GM23338 (cell line): Measurements from ENCODE around the gene FMO2. TPM values are rescaled to one million over a fixed set of nuclear protein-coding genes. Genes with fewer than 3 reads are reported as not detected.
A peak's percentile ranks its signal among the peaks of the same experiment; 100 is the strongest.

Experiments used
- ATAC-seq: fragments of 200-7000 bp; cut with Tn5 transposase; 3 replicates; pipeline ENCODE4 v1.9.1; 2020
- DNase-seq: peaks from one replicate; pipeline ENCODE4 v3.0.0-alpha.2; 2015; ENCODE audit warnings: low spot score
- H2AFZ ChIP-seq: fragments of 200-600 bp; sonication (generic); 2 replicates; pipeline ENCODE4 v1.8.0; 2016; ENCODE audit warnings: antibody characterized with exemption, mild to moderate bottlenecking, moderate library complexity
- H3F3A ChIP-seq: fragments of 200-600 bp; sonication (generic); replicated peaks from 2 replicates; pipeline ENCODE4 v1.8.0; 2017; ENCODE audit warnings: antibody characterized with exemption, mixed run types, low read depth
- H3K27ac ChIP-seq: fragments of 200-600 bp; sonication (generic); 2 replicates; pipeline ENCODE4 v1.6.1; 2016; ENCODE audit warnings: low read depth
- H3K27me3 ChIP-seq: fragments of 200-600 bp; sonication (generic); 2 replicates; pipeline ENCODE4 v1.8.0; 2016; ENCODE audit warnings: mild to moderate bottlenecking, mixed run types, moderate library complexity; ENCODE audit not compliant: insufficient read depth
- H3K36me3 ChIP-seq: fragments of 200-600 bp; sonication (generic); 2 replicates; pipeline ENCODE4 v1.8.0; 2016; ENCODE audit warnings: mild to moderate bottlenecking; ENCODE audit not compliant: insufficient read depth
- H3K4me1 ChIP-seq: fragments of 200-600 bp; sonication (generic); 2 replicates; pipeline ENCODE4 v1.8.0; 2016; ENCODE audit warnings: mild to moderate bottlenecking, moderate library complexity; ENCODE audit not compliant: insufficient read depth
- H3K4me2 ChIP-seq: fragments of 200-600 bp; sonication (generic); 2 replicates; pipeline ENCODE4 v1.7.1; 2017; ENCODE audit warnings: mixed run types
- H3K4me3 ChIP-seq: fragments of 200-600 bp; sonication (generic); 2 replicates; pipeline ENCODE4 v1.6.1; 2016; ENCODE audit warnings: mixed run types
- H3K79me2 ChIP-seq: fragments of 200-600 bp; sonication (generic); replicated peaks from 2 replicates; pipeline ENCODE4 v1.8.0; 2017; ENCODE audit warnings: mild to moderate bottlenecking; ENCODE audit not compliant: insufficient read depth
- H3K9me2 ChIP-seq: fragments of 200-600 bp; sonication (generic); 2 replicates; pipeline ENCODE4 v1.8.0; 2017; ENCODE audit not compliant: insufficient read depth
- H4K20me1 ChIP-seq: fragments of 200-600 bp; sonication (generic); replicated peaks from 2 replicates; pipeline ENCODE4 v1.8.0; 2017; ENCODE audit warnings: mild to moderate bottlenecking; ENCODE audit not compliant: insufficient read depth
- H3K27ac Mint-ChIP-seq: 2 replicates; pipeline ENCODE4 v1.8.0; 2020; ENCODE audit warnings: inconsistent platforms, mild to moderate bottlenecking, moderate library complexity, mixed read lengths
- H3K27me3 Mint-ChIP-seq: 3 replicates; pipeline ENCODE4 v1.8.0; 2022; ENCODE audit warnings: low read depth, mild to moderate bottlenecking, moderate library complexity, mixed read lengths, inconsistent platforms; ENCODE audit not compliant: insufficient read depth, poor library complexity
- H3K36me3 Mint-ChIP-seq: 3 replicates; pipeline ENCODE4 v1.8.0; 2021; ENCODE audit warnings: low read depth, mild to moderate bottlenecking, inconsistent platforms, moderate library complexity, mixed read lengths
- H3K4me1 Mint-ChIP-seq: 3 replicates; pipeline ENCODE4 v1.8.0; 2020; ENCODE audit warnings: mild to moderate bottlenecking, inconsistent platforms, mixed read lengths
- H3K4me3 Mint-ChIP-seq: 3 replicates; pipeline ENCODE4 v1.8.0; 2021; ENCODE audit warnings: moderate library complexity, mild to moderate bottlenecking, inconsistent platforms, mixed read lengths
- H3K9me3 Mint-ChIP-seq: 3 replicates; pipeline ENCODE4 v1.8.0; 2020; ENCODE audit warnings: moderate library complexity, mild to moderate bottlenecking, inconsistent platforms, mixed read lengths
- CREB1 ChIP-seq: fragments of 250-450 bp; sonication (Bioruptor Pico); IDR thresholded peaks from 2 replicates; pipeline ENCODE4 v1.5.0; 2020; ENCODE audit warnings: low read depth, mild to moderate bottlenecking, moderate library complexity
- CTCF ChIP-seq, 2 experiments: fragments of 200-600 bp in 1 of 2; sonication (generic) in 1 of 2; conservative IDR thresholded peaks; 2 replicates each; pipeline versions ENCODE4 v1.5.1 to v1.6.1; 2016 to 2017; ENCODE audit warnings: antibody characterized with exemption in 2 of 2, low read depth in 2 of 2, mild to moderate bottlenecking in 2 of 2, moderate library complexity in 1 of 2
- EZH2 ChIP-seq: fragments of 200-600 bp; sonication (generic); IDR thresholded peaks from one replicate; pipeline ENCODE4 v1.8.0; 2017; ENCODE audit warnings: antibody characterized with exemption, mild to moderate bottlenecking, low read depth; ENCODE audit not compliant: unreplicated experiment
- EZH2phosphoT487 ChIP-seq: fragments of 200-600 bp; sonication (generic); IDR thresholded peaks from one replicate; pipeline ENCODE4 v1.8.1; 2018; ENCODE audit warnings: antibody characterized with exemption; ENCODE audit not compliant: unreplicated experiment
- NANOG ChIP-seq: IDR thresholded peaks from 2 replicates; pipeline ENCODE4 v1.6.1; 2016; ENCODE audit warnings: antibody characterized with exemption, borderline replicate concordance
- POLR2AphosphoS5 ChIP-seq: IDR thresholded peaks from 2 replicates; pipeline ENCODE4 v1.6.1; 2016; ENCODE audit warnings: antibody characterized with exemption, low read depth
- STAT1 ChIP-seq: IDR thresholded peaks from one replicate; pipeline ENCODE4 v1.6.1; 2016; ENCODE audit warnings: antibody characterized with exemption; ENCODE audit not compliant: unreplicated experiment
- ZNF114 ChIP-seq: fragments of 250-450 bp; sonication (Bioruptor Pico); IDR thresholded peaks from 2 replicates; pipeline ENCODE4 v1.5.0; 2020; ENCODE audit warnings: mild to moderate bottlenecking, moderate library complexity
- ZNF331 ChIP-seq: fragments of 250-450 bp; sonication (Bioruptor Pico); IDR thresholded peaks from 2 replicates; pipeline ENCODE4 v1.5.0; 2020; ENCODE audit warnings: low read depth, mild to moderate bottlenecking, moderate library complexity
- ZNF462 ChIP-seq: fragments of 250-450 bp; sonication (Bioruptor Pico); IDR thresholded peaks from 2 replicates; pipeline ENCODE4 v1.5.0; 2020; ENCODE audit warnings: mild to moderate bottlenecking, moderate library complexity
- polyA plus RNA-seq: library from polyadenylated mRNA; unstranded; fragments of >200 nt; fragmentation: Nextera tagmentation; extraction: Ambion mirVana; gene quantifications from 2 replicates; pipeline ENCODE4 v1.2.1, GENCODE V29; 2016
- total RNA-seq: library from RNA; depleted of rRNA; stranded (reverse); fragments of >200 nt; shearing (Covaris generic); gene quantifications from 2 replicates; pipeline ENCODE4 v1.2.3, GENCODE V29; 2014

The FMO2 gene
- total and polyA plus RNA-seq, 2 experiments from 2014 or later, result 0.31 TPM; not detected in 1

DNA sequence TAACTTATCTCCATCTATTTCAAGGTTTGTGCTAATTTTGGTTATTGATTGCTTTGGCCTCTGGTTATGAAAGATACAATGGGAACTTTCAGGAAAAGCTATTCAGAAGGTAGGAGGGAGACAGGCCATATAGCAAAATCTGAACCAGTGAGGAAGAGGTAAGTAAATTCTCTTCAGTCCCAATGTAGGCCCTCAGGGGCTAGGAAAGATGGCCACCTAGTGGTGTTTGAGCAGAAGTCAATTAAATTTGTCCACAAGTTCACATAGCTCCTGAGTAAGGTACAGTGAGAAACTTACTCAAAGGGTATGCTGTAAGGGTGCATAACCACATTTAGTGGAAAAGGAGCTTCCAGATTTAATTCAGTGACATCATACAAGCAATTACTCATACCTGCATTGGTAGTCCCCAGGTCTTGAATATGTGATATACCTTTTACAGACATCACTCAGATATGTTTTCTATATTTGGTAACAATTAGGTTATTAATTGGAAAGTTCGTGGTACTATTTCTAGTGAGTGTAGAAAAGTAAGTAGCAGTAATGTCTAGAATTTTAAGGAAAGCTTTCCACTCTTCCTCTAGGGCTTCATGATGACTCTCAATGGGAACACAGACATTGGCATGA, 41.8 kb downstream of the FMO2 start:
- H3K36me3 ChIP-seq, result no peaks in the 10 kb centered on the region
- no peaks in the 10 kb centered on the region for H3K79me2 ChIP-seq
- no peak overlapping the region for H2AFZ ChIP-seq
- H3K4me3 ChIP-seq, result no peak overlapping the region
- Mint-ChIP-seq H3K9me3 (no peaks in the 10 kb centered on the region; the same call in 2 of the 3 replicates), H3K4me3 (no peak overlapping the region), H3K4me1 (peaks cover 26% of the 10 kb centered on the region), H3K27ac (no peak overlapping the region), H3K36me3 (no peaks in the 10 kb centered on the region), H3K27me3 (peaks cover 3% of the 10 kb centered on the region)
- no peaks in the 10 kb centered on the region for H4K20me1 ChIP-seq
- ATAC-seq, result peak; percentile 97
- H3K27me3 ChIP-seq, result no peaks in the 10 kb centered on the region
- no peaks in the 10 kb centered on the region for H3F3A ChIP-seq
- H3K4me2 ChIP-seq, result no peak overlapping the region
- H3K9me2 ChIP-seq, result no peaks in the 10 kb centered on the region
- DNase-seq, result peak; percentile 91
- H3K27ac ChIP-seq, result no peak overlapping the region
- TF ChIP-seq CTCF (conservative IDR thresholded peaks at IDR 0.05; ENCODE audit: low read depth in 2 of 2), result peak; percentile 87 to 98
- TF ChIP-seq ZNF114 (CRISPR knock-in tag), result no peak
- peaks cover 22% of the 10 kb centered on the region for H3K4me1 ChIP-seq

GRCh38 chr1:171231326-171231725, 46.2 kb downstream of the FMO2 start:
- H3K4me3 ChIP-seq, result no peak overlapping the region
- H4K20me1 ChIP-seq, result no peaks in the 10 kb centered on the region
- Mint-ChIP-seq H3K27ac (no peak overlapping the region), H3K27me3 (peaks cover 3% of the 10 kb centered on the region), H3K9me3 (peaks cover 5% of the 10 kb centered on the region; the same call in 1 of the 3 replicates), H3K4me1 (no peaks in the 10 kb centered on the region), H3K36me3 (no peaks in the 10 kb centered on the region; the same call in 2 of the 3 replicates), H3K4me3 (no peak overlapping the region)
- no peaks in the 10 kb centered on the region for H3K4me1 ChIP-seq
- H3K36me3 ChIP-seq, result no peaks in the 10 kb centered on the region
- no peaks in the 10 kb centered on the region for H3K27me3 ChIP-seq
- DNase-seq, result no peak
- H3K27ac ChIP-seq, result no peak overlapping the region
- H2AFZ ChIP-seq, result no peak overlapping the region
- H3F3A ChIP-seq, result no peaks in the 10 kb centered on the region
- no peaks in the 10 kb centered on the region for H3K9me2 ChIP-seq
- ATAC-seq, result no peak
- no peaks in the 10 kb centered on the region for H3K79me2 ChIP-seq
- H3K4me2 ChIP-seq, result no peak overlapping the region
- TF ChIP-seq POLR2AphosphoS5 (no peak), CTCF (conservative IDR thresholded peaks at IDR 0.05; ENCODE audit: low read depth in 2 of 2) (no peak), STAT1 (no peak), ZNF114 (CRISPR knock-in tag) (no peak), NANOG (no peak), CREB1 (CRISPR knock-in tag) (no peak), EZH2phosphoT487 (no peak), EZH2 (no peak), ZNF331 (CRISPR knock-in tag) (no peak), ZNF462 (CRISPR knock-in tag) (no peak)
